HEK293 (cell line): ENCODE measurements around the gene BCKDHB.

Source experiments
- CTCF ChIA-PET: fragments of 350-600 bp; formaldehyde crosslinking; extraction: SDS; loops from one replicate; lab custom pipeline; 2021; ENCODE audit warnings: antibody characterized with exemption; lab: Yijun Ruan, JAX
- POLR2A ChIA-PET: fragments of 300-600 bp; formaldehyde crosslinking; extraction: SDS; loops from one replicate; lab custom pipeline; 2020; ENCODE audit warnings: antibody characterized with exemption, inconsistent platforms; lab: Yijun Ruan, JAX
- H3K27ac ChIP-seq: fragments of 200-500 bp; sonication (Bioruptor generic); 2 replicates; pipeline ENCODE4 v1.5.1; 2014; ENCODE audit warnings: low read depth, low read length, control low read depth, inconsistent platforms; ENCODE audit errors: extremely low read depth
- H3K36me3 ChIP-seq, 2 experiments: fragments of 200-500 bp in 1 of 2; sonication (Bioruptor generic) in 1 of 2; 1 replicate in 1 of 2; 2 replicates in 1 of 2; pipeline ENCODE4 v1.5.1; 2014 to 2017; ENCODE audit warnings: inconsistent platforms in 2 of 2, low read length in 2 of 2; ENCODE audit not compliant: control insufficient read depth in 2 of 2, insufficient read depth in 1 of 2
- H3K4me1 ChIP-seq: fragments of 200-500 bp; sonication (Bioruptor generic); 2 replicates; pipeline ENCODE4 v1.5.1; 2014; ENCODE audit warnings: mild to moderate bottlenecking, low read length, inconsistent platforms; ENCODE audit not compliant: control insufficient read depth, insufficient read depth
- H3K4me3 ChIP-seq: 2 replicates; pipeline ENCODE4 v1.5.1; 2011; ENCODE audit warnings: low read depth, mild to moderate bottlenecking, control low read depth, low read length, moderate library complexity
- H3K9me3 ChIP-seq: fragments of 200-500 bp; sonication (Bioruptor generic); 2 replicates; pipeline ENCODE4 v1.5.1; 2014; ENCODE audit warnings: low read depth, low read length, inconsistent platforms; ENCODE audit not compliant: control insufficient read depth, insufficient read depth
- INSM2 ChIP-seq: fragments of 450-650 bp; formaldehyde crosslinking; IDR thresholded peaks from 2 replicates; pipeline ENCODE4 v1.5.1; 2016; ENCODE audit warnings: missing biosample characterization, missing genetic modification characterization
- KLF7 ChIP-seq: fragments of 450-650 bp; formaldehyde crosslinking; IDR thresholded peaks from 2 replicates; pipeline ENCODE4 v1.5.1; 2016; ENCODE audit warnings: missing biosample characterization, missing genetic modification characterization, borderline replicate concordance
- PRDM10 ChIP-seq: fragments of 450-650 bp; formaldehyde crosslinking; IDR thresholded peaks from 2 replicates; pipeline ENCODE4 v1.5.1; 2016; ENCODE audit warnings: missing biosample characterization, missing genetic modification characterization
- RBAK ChIP-seq: fragments of 450-650 bp; formaldehyde crosslinking; IDR thresholded peaks from 2 replicates; pipeline ENCODE4 v1.5.1; 2016; ENCODE audit warnings: missing biosample characterization, missing genetic modification characterization
- SALL2 ChIP-seq: fragments of 450-650 bp; formaldehyde crosslinking; IDR thresholded peaks from 2 replicates; pipeline ENCODE4 v1.5.0; 2017; ENCODE audit warnings: missing biosample characterization, mild to moderate bottlenecking, missing genetic modification characterization, borderline replicate concordance
- ZNF112 ChIP-seq: fragments of 450-650 bp; formaldehyde crosslinking; IDR thresholded peaks from 2 replicates; pipeline ENCODE4 v1.5.0; 2017; ENCODE audit warnings: missing biosample characterization, missing genetic modification characterization
- ZNF114 ChIP-seq: fragments of 450-650 bp; formaldehyde crosslinking; IDR thresholded peaks from 2 replicates; pipeline ENCODE4 v1.5.0; 2017; ENCODE audit warnings: missing biosample characterization, missing genetic modification characterization
- ZNF138 ChIP-seq: fragments of 450-650 bp; formaldehyde crosslinking; IDR thresholded peaks from 2 replicates; pipeline ENCODE4 v1.5.1; 2016; ENCODE audit warnings: missing biosample characterization, missing genetic modification characterization, borderline replicate concordance
- ZNF157 ChIP-seq: fragments of 450-650 bp; formaldehyde crosslinking; IDR thresholded peaks from 2 replicates; pipeline ENCODE4 v1.5.1; 2016; ENCODE audit warnings: missing biosample characterization, missing genetic modification characterization
- ZNF23 ChIP-seq: fragments of 450-650 bp; formaldehyde crosslinking; IDR thresholded peaks from 2 replicates; pipeline ENCODE4 v1.5.1; 2016; ENCODE audit warnings: missing biosample characterization, missing genetic modification characterization, borderline replicate concordance
- ZNF266 ChIP-seq: fragments of 450-650 bp; formaldehyde crosslinking; IDR thresholded peaks from 2 replicates; pipeline ENCODE4 v1.5.1; 2016; ENCODE audit warnings: missing biosample characterization, missing genetic modification characterization, low read depth
- ZNF37A ChIP-seq: fragments of 450-650 bp; IDR thresholded peaks from 2 replicates; pipeline ENCODE4 v1.5.1; 2018; ENCODE audit warnings: missing biosample characterization, missing genetic modification characterization
- ZNF426 ChIP-seq: fragments of 450-650 bp; formaldehyde crosslinking; IDR thresholded peaks from 2 replicates; pipeline ENCODE4 v1.5.1; 2017; ENCODE audit warnings: missing biosample characterization, missing genetic modification characterization, mild to moderate bottlenecking, inconsistent platforms, moderate library complexity
- ZNF501 ChIP-seq: fragments of 450-650 bp; formaldehyde crosslinking; IDR thresholded peaks from 2 replicates; pipeline ENCODE4 v1.5.1; 2016; ENCODE audit warnings: missing biosample characterization, missing genetic modification characterization
- ZNF585B ChIP-seq: fragments of 450-650 bp; formaldehyde crosslinking; IDR thresholded peaks from 2 replicates; pipeline ENCODE4 v1.5.1; 2016; ENCODE audit warnings: missing biosample characterization, missing genetic modification characterization
- ZNF670 ChIP-seq: fragments of 450-650 bp; formaldehyde crosslinking; IDR thresholded peaks from 2 replicates; pipeline ENCODE4 v1.5.1; 2016; ENCODE audit warnings: missing biosample characterization, missing genetic modification characterization, low read depth
- ZNF701 ChIP-seq: fragments of 450-650 bp; formaldehyde crosslinking; IDR thresholded peaks from 2 replicates; pipeline ENCODE4 v1.5.1; 2016; ENCODE audit warnings: missing biosample characterization, missing genetic modification characterization
- ZNF76 ChIP-seq: fragments of 450-650 bp; formaldehyde crosslinking; IDR thresholded peaks from 2 replicates; pipeline ENCODE4; 2016; ENCODE audit warnings: low read depth, missing biosample characterization, missing genetic modification characterization, borderline replicate concordance
- TF ChIP-seq, protein P1 (sequence below): fragments of 450-650 bp; formaldehyde crosslinking; IDR thresholded peaks from 2 replicates; pipeline ENCODE4 v1.5.1; 2016; ENCODE audit warnings: missing biosample characterization, missing genetic modification characterization
- TF ChIP-seq, protein P2 (sequence below): fragments of 450-650 bp; formaldehyde crosslinking; IDR thresholded peaks from 2 replicates; pipeline ENCODE4 v1.5.1; 2016; ENCODE audit warnings: missing biosample characterization, missing genetic modification characterization
- TF ChIP-seq, protein P3 (sequence below): sonication (generic); formaldehyde crosslinking; IDR thresholded peaks from 2 replicates; pipeline ENCODE4 v1.8.1; 2022; ENCODE audit warnings: mild to moderate bottlenecking, moderate library complexity, missing genetic modification reagents
- TF ChIP-seq, protein P4 (sequence below): fragments of 450-650 bp; formaldehyde crosslinking; conservative IDR thresholded peaks from 2 replicates; pipeline ENCODE4 v1.5.1; 2016; ENCODE audit warnings: low read depth, missing biosample characterization, missing genetic modification characterization

The BCKDHB gene

GRCh38 chr6:80339421-80339820 lies 232.9 kb downstream of the BCKDHB start:
- TF ChIP-seq KLF7 (tag by site-specific recombination) (no peak), ZNF114 (tag by site-specific recombination) (no peak), ZNF670 (tag by site-specific recombination) (no peak), PRDM10 (no peak), ZNF426 (tag by site-specific recombination) (no peak), ZNF701 (tag by site-specific recombination) (no peak), SALL2 (tag by site-specific recombination) (no peak)
- TF ChIP-seq, protein P1, sequence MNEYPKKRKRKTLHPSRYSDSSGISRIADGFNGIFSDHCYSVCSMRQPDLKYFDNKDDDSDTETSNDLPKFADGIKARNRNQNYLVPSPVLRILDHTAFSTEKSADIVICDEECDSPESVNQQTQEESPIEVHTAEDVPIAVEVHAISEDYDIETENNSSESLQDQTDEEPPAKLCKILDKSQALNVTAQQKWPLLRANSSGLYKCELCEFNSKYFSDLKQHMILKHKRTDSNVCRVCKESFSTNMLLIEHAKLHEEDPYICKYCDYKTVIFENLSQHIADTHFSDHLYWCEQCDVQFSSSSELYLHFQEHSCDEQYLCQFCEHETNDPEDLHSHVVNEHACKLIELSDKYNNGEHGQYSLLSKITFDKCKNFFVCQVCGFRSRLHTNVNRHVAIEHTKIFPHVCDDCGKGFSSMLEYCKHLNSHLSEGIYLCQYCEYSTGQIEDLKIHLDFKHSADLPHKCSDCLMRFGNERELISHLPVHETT (tag by site-specific recombination) = no peak
- ChIA-PET CTCF (interaction anchor here (1.3 to 1.4 kb wide), 2 partner anchors 11 to 118 kb away, joined by 3 read pairs; no protein-coding TSS in a partner anchor), POLR2A (no interaction called here)
- H3K4me3 ChIP-seq = no peak overlapping the region
- H3K27ac ChIP-seq = no peak overlapping the region
- H3K9me3 ChIP-seq = no peaks in the 10 kb centered on the region
- no peaks in the 10 kb centered on the region; the same call in 1 of the 2 replicates for H3K4me1 ChIP-seq
- H3K36me3 ChIP-seq = no peaks in the 10 kb centered on the region

DNA sequence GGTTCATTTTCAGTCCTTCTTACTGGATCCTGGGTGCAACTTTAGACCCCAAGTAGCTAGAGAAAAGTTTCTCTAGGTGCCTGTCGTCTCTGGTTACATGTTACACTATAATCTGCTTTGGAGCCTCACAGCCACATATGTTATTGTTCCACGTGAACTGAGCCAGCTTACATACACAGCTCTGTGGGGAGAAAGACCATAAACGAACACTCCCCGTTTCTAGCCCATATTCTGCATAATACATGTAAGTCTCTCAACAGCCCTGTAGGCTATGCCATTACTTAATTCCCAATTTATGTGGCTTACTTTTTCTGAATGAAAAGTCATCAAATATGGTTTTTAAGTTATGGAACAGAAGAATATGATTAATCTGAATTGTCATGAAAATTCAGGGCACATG lies 233.8 kb downstream of the BCKDHB start:
- Histone ChIP-seq H3K27ac (no peak overlapping the region), H3K36me3 (no peaks in the 10 kb centered on the region), H3K9me3 (no peaks in the 10 kb centered on the region), H3K4me3 (no peak overlapping the region), H3K4me1 (no peaks in the 10 kb centered on the region)
- POLR2A ChIA-PET = no interaction called here
- CTCF ChIA-PET = interaction anchor here (0.8 to 1.4 kb wide), 4 partner anchors 10 to 266 kb away, joined by 3 to 6 read pairs (median 4); no protein-coding TSS in a partner anchor
- TF ChIP-seq ZNF157 = no peak
- no peak for TF ChIP-seq RBAK
- TF ChIP-seq, protein P2, sequence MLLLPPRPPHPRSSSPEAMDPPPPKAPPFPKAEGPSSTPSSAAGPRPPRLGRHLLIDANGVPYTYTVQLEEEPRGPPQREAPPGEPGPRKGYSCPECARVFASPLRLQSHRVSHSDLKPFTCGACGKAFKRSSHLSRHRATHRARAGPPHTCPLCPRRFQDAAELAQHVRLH (tag by site-specific recombination) = no peak
- no peak for TF ChIP-seq ZNF501 (tag by site-specific recombination)
- no peak for TF ChIP-seq INSM2
- no peak for TF ChIP-seq ZNF112
- no peak for TF ChIP-seq ZNF266 (tag by site-specific recombination)
- no peak for TF ChIP-seq ZNF585B
- no peak for TF ChIP-seq ZNF23 (tag by site-specific recombination)
- TF ChIP-seq ZNF37A = no peak
- TF ChIP-seq ZNF138 (tag by site-specific recombination) = no peak
- TF ChIP-seq, protein P3, sequence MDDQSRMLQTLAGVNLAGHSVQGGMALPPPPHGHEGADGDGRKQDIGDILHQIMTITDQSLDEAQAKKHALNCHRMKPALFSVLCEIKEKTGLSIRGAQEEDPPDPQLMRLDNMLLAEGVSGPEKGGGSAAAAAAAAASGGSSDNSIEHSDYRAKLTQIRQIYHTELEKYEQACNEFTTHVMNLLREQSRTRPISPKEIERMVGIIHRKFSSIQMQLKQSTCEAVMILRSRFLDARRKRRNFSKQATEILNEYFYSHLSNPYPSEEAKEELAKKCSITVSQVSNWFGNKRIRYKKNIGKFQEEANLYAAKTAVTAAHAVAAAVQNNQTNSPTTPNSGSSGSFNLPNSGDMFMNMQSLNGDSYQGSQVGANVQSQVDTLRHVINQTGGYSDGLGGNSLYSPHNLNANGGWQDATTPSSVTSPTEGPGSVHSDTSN (CRISPR knock-in tag) = no peak
- TF ChIP-seq ZNF76 (tag by site-specific recombination) = no peak
- TF ChIP-seq, protein P4, sequence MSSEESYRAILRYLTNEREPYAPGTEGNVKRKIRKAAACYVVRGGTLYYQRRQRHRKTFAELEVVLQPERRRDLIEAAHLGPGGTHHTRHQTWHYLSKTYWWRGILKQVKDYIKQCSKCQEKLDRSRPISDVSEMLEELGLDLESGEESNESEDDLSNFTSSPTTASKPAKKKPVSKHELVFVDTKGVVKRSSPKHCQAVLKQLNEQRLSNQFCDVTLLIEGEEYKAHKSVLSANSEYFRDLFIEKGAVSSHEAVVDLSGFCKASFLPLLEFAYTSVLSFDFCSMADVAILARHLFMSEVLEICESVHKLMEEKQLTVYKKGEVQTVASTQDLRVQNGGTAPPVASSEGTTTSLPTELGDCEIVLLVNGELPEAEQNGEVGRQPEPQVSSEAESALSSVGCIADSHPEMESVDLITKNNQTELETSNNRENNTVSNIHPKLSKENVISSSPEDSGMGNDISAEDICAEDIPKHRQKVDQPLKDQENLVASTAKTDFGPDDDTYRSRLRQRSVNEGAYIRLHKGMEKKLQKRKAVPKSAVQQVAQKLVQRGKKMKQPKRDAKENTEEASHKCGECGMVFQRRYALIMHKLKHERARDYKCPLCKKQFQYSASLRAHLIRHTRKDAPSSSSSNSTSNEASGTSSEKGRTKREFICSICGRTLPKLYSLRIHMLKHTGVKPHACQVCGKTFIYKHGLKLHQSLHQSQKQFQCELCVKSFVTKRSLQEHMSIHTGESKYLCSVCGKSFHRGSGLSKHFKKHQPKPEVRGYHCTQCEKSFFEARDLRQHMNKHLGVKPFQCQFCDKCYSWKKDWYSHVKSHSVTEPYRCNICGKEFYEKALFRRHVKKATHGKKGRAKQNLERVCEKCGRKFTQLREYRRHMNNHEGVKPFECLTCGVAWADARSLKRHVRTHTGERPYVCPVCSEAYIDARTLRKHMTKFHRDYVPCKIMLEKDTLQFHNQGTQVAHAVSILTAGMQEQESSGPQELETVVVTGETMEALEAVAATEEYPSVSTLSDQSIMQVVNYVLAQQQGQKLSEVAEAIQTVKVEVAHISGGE (tag by site-specific recombination) = no peak
